Measurements from ENCODE around the gene SLCO4A1. TPM values are rescaled to one million over a fixed set of nuclear protein-coding genes. Genes with fewer than 3 reads are reported as not detected.

SLCO4A1 gene, protein sequence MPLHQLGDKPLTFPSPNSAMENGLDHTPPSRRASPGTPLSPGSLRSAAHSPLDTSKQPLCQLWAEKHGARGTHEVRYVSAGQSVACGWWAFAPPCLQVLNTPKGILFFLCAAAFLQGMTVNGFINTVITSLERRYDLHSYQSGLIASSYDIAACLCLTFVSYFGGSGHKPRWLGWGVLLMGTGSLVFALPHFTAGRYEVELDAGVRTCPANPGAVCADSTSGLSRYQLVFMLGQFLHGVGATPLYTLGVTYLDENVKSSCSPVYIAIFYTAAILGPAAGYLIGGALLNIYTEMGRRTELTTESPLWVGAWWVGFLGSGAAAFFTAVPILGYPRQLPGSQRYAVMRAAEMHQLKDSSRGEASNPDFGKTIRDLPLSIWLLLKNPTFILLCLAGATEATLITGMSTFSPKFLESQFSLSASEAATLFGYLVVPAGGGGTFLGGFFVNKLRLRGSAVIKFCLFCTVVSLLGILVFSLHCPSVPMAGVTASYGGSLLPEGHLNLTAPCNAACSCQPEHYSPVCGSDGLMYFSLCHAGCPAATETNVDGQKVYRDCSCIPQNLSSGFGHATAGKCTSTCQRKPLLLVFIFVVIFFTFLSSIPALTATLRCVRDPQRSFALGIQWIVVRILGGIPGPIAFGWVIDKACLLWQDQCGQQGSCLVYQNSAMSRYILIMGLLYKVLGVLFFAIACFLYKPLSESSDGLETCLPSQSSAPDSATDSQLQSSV
- total RNA-seq: 2.0 and 4.8 TPM in 2 replicates

DNA sequence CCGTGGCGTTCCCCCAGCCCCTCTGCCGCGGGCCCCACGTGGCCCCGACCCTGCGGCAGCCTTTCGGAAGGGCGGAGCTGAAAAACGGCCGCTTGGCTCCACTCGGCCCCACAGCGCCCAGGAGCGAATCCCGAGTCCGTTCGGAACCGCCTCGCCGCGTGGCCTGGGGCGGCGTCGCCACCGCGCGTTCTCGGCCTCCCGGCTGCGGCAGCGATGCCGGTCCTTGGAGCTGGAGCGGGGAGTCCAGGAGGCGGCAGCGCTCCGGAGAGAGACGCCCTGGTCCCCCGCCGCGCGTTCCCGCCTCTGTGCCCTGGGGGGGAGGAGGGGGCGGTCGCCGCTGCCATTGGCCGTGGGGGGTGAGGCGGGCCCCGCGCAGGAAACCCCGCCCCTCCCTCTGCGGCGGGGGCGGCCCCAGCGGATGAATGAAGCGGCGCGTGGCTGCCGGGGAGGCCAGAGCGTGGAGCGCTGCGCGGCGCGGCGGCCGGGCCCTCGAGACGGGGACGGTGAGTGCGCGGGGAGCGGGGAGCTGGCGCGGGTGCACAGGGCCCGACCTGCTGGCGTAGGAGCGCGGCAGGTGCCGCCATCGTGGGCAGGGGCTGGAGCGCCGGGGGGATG lies at the start of gene SLCO4A1:
TSS of gene SLCO4A1 (plus strand) at position 453 of the 615 bp plus-strand sequence. CDS start 13,952 bp downstream, outside the sequence.

DNA sequence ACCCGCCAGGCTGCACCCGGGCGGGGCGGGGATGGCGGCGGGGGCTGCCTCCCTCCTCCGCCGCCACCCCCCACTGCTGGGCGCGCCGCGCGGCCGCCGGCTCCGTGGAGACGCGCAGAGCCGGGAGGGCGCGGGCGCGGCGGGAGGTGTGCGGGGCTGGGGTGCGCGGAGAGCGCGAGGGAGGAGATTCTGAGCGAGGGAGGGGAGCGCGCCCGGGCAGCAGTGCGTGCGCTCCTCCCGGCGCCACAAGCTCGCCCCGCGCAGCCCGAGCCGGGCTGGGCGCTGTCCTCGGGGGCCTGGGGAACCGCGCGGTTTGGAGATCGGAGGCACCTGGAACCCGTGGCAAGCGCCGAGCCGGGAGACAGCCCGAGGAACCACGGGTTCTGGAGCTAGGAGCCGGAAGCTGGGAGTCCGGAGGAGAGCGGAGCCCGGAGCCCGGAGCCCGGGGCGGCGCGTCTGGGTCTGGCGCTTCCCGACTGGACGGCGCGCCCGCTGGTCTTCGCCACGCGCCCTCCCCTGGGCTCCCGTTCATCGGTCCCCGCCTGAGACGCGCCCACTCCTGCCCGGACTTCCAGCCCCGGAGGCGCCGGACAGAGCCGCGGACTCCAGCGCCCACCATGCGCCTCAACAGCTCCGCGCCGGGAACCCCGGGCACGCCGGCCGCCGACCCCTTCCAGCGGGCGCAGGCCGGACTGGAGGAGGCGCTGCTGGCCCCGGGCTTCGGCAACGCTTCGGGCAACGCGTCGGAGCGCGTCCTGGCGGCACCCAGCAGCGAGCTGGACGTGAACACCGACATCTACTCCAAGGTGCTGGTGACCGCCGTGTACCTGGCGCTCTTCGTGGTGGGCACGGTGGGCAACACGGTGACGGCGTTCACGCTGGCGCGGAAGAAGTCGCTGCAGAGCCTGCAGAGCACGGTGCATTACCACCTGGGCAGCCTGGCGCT lies 66.6 kb downstream of the SLCO4A1 start, which contains the start of gene NTSR1:
TSS of gene NTSR1 (plus strand) at position 246 of the 946 bp plus-strand sequence. CDS start at position 618, 372 bp downstream.

Other genes with a start within 250 kb of the SLCO4A1 start
- gene CABLES2, start 235.2 kb upstream of the SLCO4A1 start, total RNA-seq: 1.5 and 2.8 TPM in 2 replicates
- gene RBBP8NL, start 215.0 kb upstream of the SLCO4A1 start, total RNA-seq: not detected in 2 replicates
- gene GATA5, start 166.5 kb upstream of the SLCO4A1 start, total RNA-seq: 0.33 and 0.50 TPM in 2 replicates
- gene NTSR1, start 66.3 kb downstream of the SLCO4A1 start, total RNA-seq: 2.0 and 3.1 TPM in 2 replicates
- 22.0 and 33.9 TPM in 2 replicates for gene MRGBP, start 154.0 kb downstream of the SLCO4A1 start, total RNA-seq
- gene OGFR, start 162.3 kb downstream of the SLCO4A1 start, total RNA-seq: 48.4 and 51.5 TPM in 2 replicates
- gene COL9A3, start 174.5 kb downstream of the SLCO4A1 start, total RNA-seq: 0.11 and 1.1 TPM in 2 replicates
- gene TCFL5, start 219.3 kb downstream of the SLCO4A1 start, total RNA-seq: 21.6 and 27.9 TPM in 2 replicates

Data from uterine smooth muscle cell (primary cell).